Subcutaneous adipose tissue (tissue), 4 donors: ENCODE measurements around the gene KIAA1958. TPM values are rescaled to one million over a fixed set of nuclear protein-coding genes. Genes with fewer than 3 reads are reported as not detected.

Experiments used
- CTCF ChIP-seq: fragments of 450-650 bp; IDR thresholded peaks from one replicate; pipeline ENCODE4 v1.5.1; 2016; ENCODE audit warnings: low read depth, mild to moderate bottlenecking, control low read depth, antibody characterized with exemption, moderate library complexity
- total RNA-seq, 4 donors: library from RNA; depleted of rRNA; stranded (reverse); fragments of >200 nt; gene quantifications; one replicate each; pipeline ENCODE4 v1.1.0, GENCODE V29; 2016

KIAA1958 gene
- total RNA-seq, 4 donors from 2014 or later = 2.0 to 6.2 (median 3.5) TPM

- TF ChIP-seq CTCF = no peak
These were observed 70.1 kb downstream of the KIAA1958 start for GRCh38 chr9:112556497-112557442.

GRCh38 chr9:112558476-112558875 is 71.8 kb downstream of the KIAA1958 start:
- TF ChIP-seq CTCF = no peak

GRCh38 chr9:112558978-112559377 is 72.4 kb downstream of the KIAA1958 start:
- TF ChIP-seq CTCF = no peak

- TF ChIP-seq CTCF = no peak
These were observed 73.2 kb downstream of the KIAA1958 start for GRCh38 chr9:112559629-112560413.

- no peak for TF ChIP-seq CTCF
These were observed 75.8 kb downstream of the KIAA1958 start for GRCh38 chr9:112562235-112562958.

- TF ChIP-seq CTCF = no peak
These were observed 82.6 kb downstream of the KIAA1958 start for GRCh38 chr9:112569186-112569585.
